Mammary epithelial cell (primary cell): ENCODE results near the gene ANK2.

Source experiments
- CTCF ChIP-seq, 2 donors: IDR thresholded peaks in 1 of 2; conservative IDR thresholded peaks in 1 of 2; 2 replicates each; pipeline ENCODE4 v1.5.1; 2011 to 2012; ENCODE audit warnings: inconsistent platforms in 2 of 2, low read length in 2 of 2, mild to moderate bottlenecking in 2 of 2, control low read depth in 1 of 2, low read depth in 1 of 2; ENCODE audit not compliant: insufficient read depth in 1 of 2; ENCODE audit errors: extremely low read depth in 1 of 2
- EZH2 ChIP-seq: IDR thresholded peaks from 2 replicates; pipeline ENCODE4 v1.6.1; 2012; ENCODE audit warnings: low read length, inconsistent platforms, borderline replicate concordance

- TF ChIP-seq CTCF (conservative IDR thresholded peaks at IDR 0.05 in 1 of 2, IDR thresholded peaks at IDR 0.05 in 1 of 2; ENCODE audit: extremely low read depth in 1 of 2, insufficient read depth in 1 of 2, low read depth in 1 of 2, low read length in 2 of 2) (no peak), EZH2 (no peak)
Observed at GRCh38 chr4:113113151-113113550, 63.7 kb downstream of the ANK2 start.
